Astrocyte (in vitro differentiated cells and primary cell): ENCODE results near the gene CASP12.

Source experiments
- EZH2 ChIP-seq: IDR thresholded peaks from 2 replicates; pipeline ENCODE4 v1.6.1; 2012; ENCODE audit warnings: mild to moderate bottlenecking, low read length, inconsistent platforms; ENCODE audit not compliant: insufficient read depth
- TF ChIP-seq, protein P1 (sequence below): IDR thresholded peaks from 2 replicates; pipeline ENCODE4 v1.5.1; 2011; ENCODE audit warnings: low read depth, mild to moderate bottlenecking, inconsistent platforms, low read length, moderate library complexity; ENCODE audit not compliant: insufficient read depth

DNA sequence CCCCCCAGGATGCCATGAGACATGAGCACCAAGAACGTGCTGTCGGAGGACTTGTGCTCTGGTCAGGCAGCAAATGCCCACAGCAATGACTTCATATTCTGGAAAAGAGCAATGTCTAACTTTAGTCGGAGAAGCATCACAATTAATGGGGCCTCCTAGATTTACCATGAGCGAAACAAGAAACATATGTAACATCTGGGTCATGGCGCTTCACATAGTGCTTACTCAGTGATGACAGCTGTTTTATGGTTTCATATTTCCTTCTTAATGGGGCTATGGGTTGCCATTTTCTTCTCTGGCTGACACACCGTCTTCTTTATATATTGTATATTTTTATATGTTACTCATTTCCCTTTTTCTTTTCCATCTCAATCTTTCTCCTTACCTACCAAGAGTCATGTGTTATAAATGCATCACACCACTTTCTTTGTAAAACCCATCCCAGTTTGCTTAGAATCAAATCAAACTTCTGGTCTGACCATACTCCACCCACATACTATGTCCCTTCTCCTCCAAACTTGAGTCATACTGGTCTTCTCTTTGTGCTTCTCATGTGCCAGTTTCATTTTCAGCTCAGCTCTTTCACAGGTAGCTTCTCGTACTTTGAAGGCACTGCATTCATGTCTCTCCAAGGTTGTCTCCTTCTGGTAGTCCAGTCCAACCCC lies 9.4 kb upstream of the CASP12 start:
- TF ChIP-seq, protein P1, sequence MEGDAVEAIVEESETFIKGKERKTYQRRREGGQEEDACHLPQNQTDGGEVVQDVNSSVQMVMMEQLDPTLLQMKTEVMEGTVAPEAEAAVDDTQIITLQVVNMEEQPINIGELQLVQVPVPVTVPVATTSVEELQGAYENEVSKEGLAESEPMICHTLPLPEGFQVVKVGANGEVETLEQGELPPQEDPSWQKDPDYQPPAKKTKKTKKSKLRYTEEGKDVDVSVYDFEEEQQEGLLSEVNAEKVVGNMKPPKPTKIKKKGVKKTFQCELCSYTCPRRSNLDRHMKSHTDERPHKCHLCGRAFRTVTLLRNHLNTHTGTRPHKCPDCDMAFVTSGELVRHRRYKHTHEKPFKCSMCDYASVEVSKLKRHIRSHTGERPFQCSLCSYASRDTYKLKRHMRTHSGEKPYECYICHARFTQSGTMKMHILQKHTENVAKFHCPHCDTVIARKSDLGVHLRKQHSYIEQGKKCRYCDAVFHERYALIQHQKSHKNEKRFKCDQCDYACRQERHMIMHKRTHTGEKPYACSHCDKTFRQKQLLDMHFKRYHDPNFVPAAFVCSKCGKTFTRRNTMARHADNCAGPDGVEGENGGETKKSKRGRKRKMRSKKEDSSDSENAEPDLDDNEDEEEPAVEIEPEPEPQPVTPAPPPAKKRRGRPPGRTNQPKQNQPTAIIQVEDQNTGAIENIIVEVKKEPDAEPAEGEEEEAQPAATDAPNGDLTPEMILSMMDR: no peak
- TF ChIP-seq EZH2: no peak
